Measurements from ENCODE around the gene EIF4A3.

DNA sequence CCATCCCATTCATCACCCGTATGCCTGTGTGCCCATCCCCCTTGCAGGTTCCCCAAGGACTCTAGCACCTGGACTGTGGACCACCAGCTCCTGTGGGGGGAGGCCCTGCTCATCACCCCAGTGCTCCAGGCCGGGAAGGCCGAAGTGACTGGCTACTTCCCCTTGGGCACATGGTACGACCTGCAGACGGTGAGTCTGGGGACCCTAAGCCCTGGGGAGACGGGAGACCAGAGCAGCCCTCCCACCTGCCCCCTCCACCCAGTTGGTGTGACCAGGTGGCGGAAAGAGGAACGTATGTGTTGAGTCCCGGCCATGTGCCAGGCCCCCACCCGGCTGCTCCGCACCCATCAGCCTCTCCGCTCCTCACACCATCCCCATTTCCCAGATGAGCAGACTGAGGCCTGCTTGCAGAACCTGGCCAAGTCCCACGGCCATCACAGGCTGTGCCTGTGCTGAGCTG lies 30.0 kb downstream of the EIF4A3 start:
- TF ChIP-seq POLR2A (IDR thresholded peaks at IDR 0.05; ENCODE audit: low read depth, low read length) (no peak), TAF1 (IDR thresholded peaks at IDR 0.05; ENCODE audit: low read depth, low read length) (no peak), POLR2AphosphoS5 (IDR thresholded peaks at IDR 0.05; ENCODE audit: low read depth, low read length) (no peak), PAX5 (IDR thresholded peaks at IDR 0.05; ENCODE audit: insufficient read depth, low read length, severe bottlenecking) (no peak), POU2F2 (IDR thresholded peaks at IDR 0.05; ENCODE audit: low read depth, low read length) (no peak)
